Epithelial cell of proximal tubule (primary cell): ENCODE measurements around the gene SCNN1B. TPM values are rescaled to one million over a fixed set of nuclear protein-coding genes. Genes with fewer than 3 reads are reported as not detected.

ENCODE experiments used
- DNase-seq: peaks from one replicate; pipeline ENCODE4 v3.0.0-alpha.2; 2011; ENCODE audit warnings: low read depth
- H3K4me3 ChIP-seq: 2 replicates; pipeline ENCODE4 v1.5.1; 2011; ENCODE audit warnings: low read depth, mild to moderate bottlenecking, low read length
- CTCF ChIP-seq: conservative IDR thresholded peaks from 2 replicates; pipeline ENCODE4 v1.5.1; 2012; ENCODE audit warnings: low read depth, mild to moderate bottlenecking, low read length
- total RNA-seq: library from RNA; depleted of rRNA; stranded (reverse); fragments of >200 nt; gene quantifications from 2 replicates; pipeline ENCODE4 v1.2.3, GENCODE V29; 2015

The SCNN1B gene
- total RNA-seq, 1 donor from 2014 or later = 0.17 TPM

GRCh38 chr16:23353440-23353839, 51.3 kb downstream of the SCNN1B start:
- no peak for TF ChIP-seq CTCF
- DNase-seq = no peak
- no peak overlapping the region for H3K4me3 ChIP-seq

DNA sequence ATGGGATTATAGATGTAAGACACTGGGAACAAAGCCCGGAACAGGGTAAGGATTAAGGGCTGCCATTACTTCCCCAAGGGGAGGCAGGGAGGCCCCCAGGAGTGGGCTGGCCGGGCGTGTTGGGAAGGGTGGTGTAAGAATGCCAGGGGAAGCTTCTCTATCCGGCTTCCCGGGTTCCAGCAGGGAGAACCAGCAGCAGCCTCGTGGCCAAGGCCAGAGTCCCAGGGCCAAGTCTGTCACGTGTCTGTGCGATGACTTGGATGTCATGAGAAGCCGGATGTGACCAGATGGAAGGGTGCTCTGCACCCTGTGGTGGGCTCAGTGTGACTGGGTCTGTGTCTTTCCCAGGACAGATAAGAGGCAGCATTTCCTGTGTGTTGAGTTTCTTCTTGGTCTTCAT, 52.1 kb downstream of the SCNN1B start:
- DNase-seq = no peak
- TF ChIP-seq CTCF = no peak
- H3K4me3 ChIP-seq = no peak overlapping the region

GRCh38 chr16:23355106-23355670, 53.1 kb downstream of the SCNN1B start:
- no peak for DNase-seq
- no peak overlapping the region for H3K4me3 ChIP-seq
- no peak for TF ChIP-seq CTCF

GRCh38 chr16:23356941-23357340, 54.8 kb downstream of the SCNN1B start:
- TF ChIP-seq CTCF = no peak
- no peak for DNase-seq
- no peak overlapping the region for H3K4me3 ChIP-seq

GRCh38 chr16:23357761-23358290, 55.7 kb downstream of the SCNN1B start:
- H3K4me3 ChIP-seq = no peak overlapping the region
- DNase-seq = no peak
- no peak for TF ChIP-seq CTCF

GRCh38 chr16:23359092-23359760, 57.1 kb downstream of the SCNN1B start:
- no peak for DNase-seq
- TF ChIP-seq CTCF = no peak
- no peak overlapping the region for H3K4me3 ChIP-seq
